Measurements from ENCODE around the gene SLC9A9. TPM values are rescaled to one million over a fixed set of nuclear protein-coding genes. Genes with fewer than 3 reads are reported as not detected.

The SLC9A9 gene
- polyA plus RNA-seq, 1 donor (not counting 4 experiments of a cell fraction or from before 2014, with no cell fraction given), result 5.2 TPM

DNA sequence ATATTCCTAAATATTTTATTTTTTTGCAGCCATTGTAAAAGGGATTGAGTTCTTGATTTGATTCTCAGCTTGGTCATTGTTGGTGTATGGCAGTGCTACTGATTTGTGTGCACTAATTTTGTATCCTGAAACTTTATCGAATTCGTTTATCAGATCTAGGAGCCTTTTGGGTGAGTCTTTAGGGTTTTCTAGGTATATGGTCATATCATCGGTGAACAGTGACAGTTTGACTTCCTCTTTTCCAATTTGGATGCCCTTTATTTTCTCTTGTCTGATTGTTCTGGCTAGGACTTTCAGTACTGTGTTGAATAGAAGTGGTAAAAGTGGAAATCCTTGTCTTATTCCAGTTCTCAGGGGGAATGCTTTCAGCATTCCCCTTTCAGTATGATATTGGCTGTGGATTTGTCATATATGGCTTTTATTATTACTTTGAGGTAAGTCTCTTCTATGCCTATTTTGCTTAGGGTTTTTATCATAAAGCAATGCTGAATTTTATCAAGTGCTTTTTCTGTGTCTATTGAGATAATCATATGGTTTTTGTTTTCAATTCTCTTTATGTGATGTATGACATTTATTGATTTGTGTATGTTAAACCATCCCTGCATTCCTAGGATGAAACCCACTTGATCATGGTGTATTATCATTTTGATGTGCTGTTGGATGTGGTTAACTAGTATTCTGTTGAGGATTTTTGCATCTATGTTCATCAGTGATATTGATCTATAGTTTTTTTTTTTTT is 11.4 kb upstream of the SLC9A9 start:
- no peak for FAIRE-seq
- TF ChIP-seq EZH2 (IDR thresholded peaks at IDR 0.05; ENCODE audit: low read length), result no peak
- TF ChIP-seq, protein P1, sequence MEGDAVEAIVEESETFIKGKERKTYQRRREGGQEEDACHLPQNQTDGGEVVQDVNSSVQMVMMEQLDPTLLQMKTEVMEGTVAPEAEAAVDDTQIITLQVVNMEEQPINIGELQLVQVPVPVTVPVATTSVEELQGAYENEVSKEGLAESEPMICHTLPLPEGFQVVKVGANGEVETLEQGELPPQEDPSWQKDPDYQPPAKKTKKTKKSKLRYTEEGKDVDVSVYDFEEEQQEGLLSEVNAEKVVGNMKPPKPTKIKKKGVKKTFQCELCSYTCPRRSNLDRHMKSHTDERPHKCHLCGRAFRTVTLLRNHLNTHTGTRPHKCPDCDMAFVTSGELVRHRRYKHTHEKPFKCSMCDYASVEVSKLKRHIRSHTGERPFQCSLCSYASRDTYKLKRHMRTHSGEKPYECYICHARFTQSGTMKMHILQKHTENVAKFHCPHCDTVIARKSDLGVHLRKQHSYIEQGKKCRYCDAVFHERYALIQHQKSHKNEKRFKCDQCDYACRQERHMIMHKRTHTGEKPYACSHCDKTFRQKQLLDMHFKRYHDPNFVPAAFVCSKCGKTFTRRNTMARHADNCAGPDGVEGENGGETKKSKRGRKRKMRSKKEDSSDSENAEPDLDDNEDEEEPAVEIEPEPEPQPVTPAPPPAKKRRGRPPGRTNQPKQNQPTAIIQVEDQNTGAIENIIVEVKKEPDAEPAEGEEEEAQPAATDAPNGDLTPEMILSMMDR (optimal IDR thresholded peaks at IDR 0.05 in 1 of 3, IDR thresholded peaks at IDR 0.05 in 1 of 3, conservative IDR thresholded peaks at IDR 0.05 in 1 of 3; ENCODE audit: extremely low read depth in 1 of 3, insufficient read depth in 2 of 3, low read length in 3 of 3), result no peak

DNA sequence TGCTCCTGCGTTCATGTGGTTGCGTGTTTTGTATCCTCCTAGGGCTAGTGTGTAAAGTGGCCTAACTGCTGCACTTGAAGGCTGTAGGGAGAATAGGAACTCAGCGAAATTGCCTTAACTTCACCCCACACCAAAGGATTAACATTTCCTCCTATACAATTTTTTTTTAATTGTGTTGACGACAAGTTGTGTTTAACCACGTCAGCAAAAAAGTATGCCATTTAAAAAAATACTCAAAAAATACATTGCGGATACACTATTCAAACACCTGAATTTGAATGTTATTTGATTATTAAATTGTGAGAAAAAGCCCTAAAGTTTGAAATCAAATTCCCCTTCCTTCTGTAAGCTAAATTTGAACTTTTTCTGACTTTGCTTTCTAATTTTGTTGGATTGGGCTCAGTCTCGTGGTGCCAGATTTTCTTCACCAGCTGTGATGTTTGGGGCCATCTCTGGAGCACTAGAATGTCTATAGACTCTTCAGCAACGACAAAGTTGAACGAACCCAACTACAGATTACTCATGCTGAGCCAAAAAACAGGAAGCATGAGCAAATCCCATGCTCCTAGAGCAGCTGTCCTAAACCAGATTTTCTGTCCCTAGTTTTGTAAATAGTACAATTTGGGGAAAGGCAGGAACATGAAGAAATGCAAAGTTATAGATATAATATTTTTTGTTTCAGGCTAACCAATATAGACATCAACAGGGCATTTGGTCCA is 8.1 kb upstream of the SLC9A9 start:
- dilution Hi-C loops (cut with MboI; ENCODE audit: extremely low pct_ligation_motif_present, low sequenced_read_pairs), result no loop called here
- FAIRE-seq, result no peak
- TF ChIP-seq, protein P1 (optimal IDR thresholded peaks at IDR 0.05 in 1 of 3, IDR thresholded peaks at IDR 0.05 in 1 of 3, conservative IDR thresholded peaks at IDR 0.05 in 1 of 3; ENCODE audit: extremely low read depth in 1 of 3, insufficient read depth in 2 of 3, low read length in 3 of 3), result no peak
- no peak for TF ChIP-seq EZH2 (IDR thresholded peaks at IDR 0.05; ENCODE audit: low read length)
- Histone ChIP-seq H3K9me1 (ENCODE audit: control insufficient read depth, extremely low read depth, insufficient read depth, low read length) (no peaks in the 10 kb centered on the region), H4K20me1 (ENCODE audit: control insufficient read depth, extremely low read depth, insufficient read depth, low read length) (no peaks in the 10 kb centered on the region), H2AFZ (ENCODE audit: control insufficient read depth, low read length) (no peak overlapping the region), H3K4me2 (ENCODE audit: control insufficient read depth, extremely low read depth, insufficient read depth, low read depth, low read length) (no peak overlapping the region), H3K36me3 (ENCODE audit: control insufficient read depth in 2 of 2, extremely low read depth in 1 of 2, insufficient read depth in 2 of 2, low read length in 2 of 2) (no peaks in the 10 kb centered on the region), H3K4me1 (ENCODE audit: control insufficient read depth, extremely low read depth, insufficient read depth, low read length) (peaks cover 5% of the 10 kb centered on the region), H3K4me3 (ENCODE audit: control insufficient read depth in 2 of 3, extremely low read depth in 1 of 3, insufficient read depth in 2 of 3, low read depth in 1 of 3, low read length in 3 of 3) (no peak overlapping the region), H3K9ac (ENCODE audit: control insufficient read depth, extremely low read depth, insufficient read depth, low read length) (no peak overlapping the region), H3K79me2 (ENCODE audit: control insufficient read depth, insufficient read depth, low read length) (no peaks in the 10 kb centered on the region), H3K27me3 (ENCODE audit: control insufficient read depth, extremely low read depth, insufficient read depth, low read length) (no peaks in the 10 kb centered on the region), H3K9me3 (ENCODE audit: control insufficient read depth, low read depth, low read length) (no peaks in the 10 kb centered on the region), H3K27ac (ENCODE audit: control insufficient read depth, insufficient read depth, low read length) (no peak overlapping the region)
- no peak for DNase-seq (ENCODE audit: low read depth, low spot score)

More for the DNA sequence above, 11.4 kb upstream of the SLC9A9 start:
- dilution Hi-C loops (cut with MboI; ENCODE audit: extremely low pct_ligation_motif_present, low sequenced_read_pairs), result no loop called here
- no peaks in the 10 kb centered on the region for H3K4me1 ChIP-seq (ENCODE audit: control insufficient read depth, extremely low read depth, insufficient read depth, low read length)
- no peaks in the 10 kb centered on the region for H3K9me3 ChIP-seq (ENCODE audit: control insufficient read depth, low read depth, low read length)
- no peak overlapping the region for H2AFZ ChIP-seq (ENCODE audit: control insufficient read depth, low read length)
- H4K20me1 ChIP-seq (ENCODE audit: control insufficient read depth, extremely low read depth, insufficient read depth, low read length), result no peaks in the 10 kb centered on the region
- H3K4me2 ChIP-seq (ENCODE audit: control insufficient read depth, extremely low read depth, insufficient read depth, low read depth, low read length), result no peak overlapping the region
- H3K9ac ChIP-seq (ENCODE audit: control insufficient read depth, extremely low read depth, insufficient read depth, low read length), result no peak overlapping the region
- no peaks in the 10 kb centered on the region for H3K27me3 ChIP-seq (ENCODE audit: control insufficient read depth, extremely low read depth, insufficient read depth, low read length)
- no peak overlapping the region for H3K4me3 ChIP-seq (ENCODE audit: control insufficient read depth in 2 of 3, extremely low read depth in 1 of 3, insufficient read depth in 2 of 3, low read depth in 1 of 3, low read length in 3 of 3)
- H3K9me1 ChIP-seq (ENCODE audit: control insufficient read depth, extremely low read depth, insufficient read depth, low read length), result no peaks in the 10 kb centered on the region
- DNase-seq (ENCODE audit: low read depth, low spot score), result no peak
- H3K79me2 ChIP-seq (ENCODE audit: control insufficient read depth, insufficient read depth, low read length), result no peaks in the 10 kb centered on the region
- H3K27ac ChIP-seq (ENCODE audit: control insufficient read depth, insufficient read depth, low read length), result no peak overlapping the region
- no peaks in the 10 kb centered on the region for H3K36me3 ChIP-seq (ENCODE audit: control insufficient read depth in 2 of 2, extremely low read depth in 1 of 2, insufficient read depth in 2 of 2, low read length in 2 of 2)

All from keratinocyte (primary cell).